Mucosa of gallbladder (tissue), 1 donor: Measurements from ENCODE around the gene C18orf63. TPM values are rescaled to one million over a fixed set of nuclear protein-coding genes. Genes with fewer than 3 reads are reported as not detected.
"Not testable (repeated sequence)": the region's sequence is repeated elsewhere in the genome, so short reads cannot be mapped to it uniquely, and the experiment has no call there.

Source experiments
- DNase-seq: peaks from one replicate; pipeline ENCODE4 v3.0.0-alpha.2; 2020; ENCODE audit warnings: low spot score
- total RNA-seq: library from RNA; stranded (reverse); gene quantifications from one replicate; pipeline ENCODE4 v1.2.1, GENCODE V29; 2021
- donor health status: DM: no; HTN: no; CAD: no.

C18orf63 gene
- total RNA-seq = not detected

DNA sequence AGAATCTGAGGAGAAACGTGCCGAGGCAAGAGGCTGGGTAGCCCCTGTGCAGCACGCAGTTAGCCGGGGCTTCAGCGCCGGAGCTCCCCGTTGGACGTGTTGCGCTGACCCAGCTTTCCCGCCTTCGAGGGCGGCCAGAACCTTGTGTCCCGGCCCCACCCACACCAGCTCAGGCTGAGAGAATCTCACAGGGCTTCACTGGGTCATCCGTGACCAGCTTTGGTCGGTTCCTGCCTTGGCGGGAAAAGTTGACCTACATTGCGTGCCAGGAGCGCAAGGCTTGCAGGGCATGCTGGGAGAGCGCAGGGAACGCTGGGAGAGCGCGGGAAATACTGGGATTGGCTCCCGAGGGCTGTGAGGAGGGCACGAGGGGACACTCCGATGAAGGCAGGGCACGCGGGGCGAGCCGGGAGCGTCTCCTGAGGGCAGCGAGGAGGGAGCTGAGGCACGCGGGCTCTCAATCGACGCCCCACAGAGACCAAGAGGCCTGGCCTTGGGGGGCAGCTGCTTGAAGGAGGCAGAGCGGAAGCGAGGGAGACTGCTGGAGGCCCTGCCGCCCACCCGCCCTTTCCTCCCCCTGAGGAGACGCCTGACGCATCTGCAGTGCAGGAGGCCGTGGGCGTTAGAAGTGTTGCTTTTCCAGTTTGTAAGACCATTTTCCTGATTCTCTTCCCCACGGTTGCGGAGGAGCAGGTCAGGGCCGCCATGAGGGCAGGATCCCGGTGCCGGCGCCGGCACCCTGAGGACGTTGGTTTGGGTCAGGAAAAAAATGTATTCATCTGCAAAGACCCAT is at the start of gene C18orf63:
Gene C18orf63 (plus strand): TSS at position 376 of the 793 bp plus-strand sequence. CDS start 2,027 bp downstream, outside the sequence.
- no peak for DNase-seq

GRCh38 chr18:74266161-74266560 is 49.5 kb upstream of the C18orf63 start:
- DNase-seq = no peak

DNA sequence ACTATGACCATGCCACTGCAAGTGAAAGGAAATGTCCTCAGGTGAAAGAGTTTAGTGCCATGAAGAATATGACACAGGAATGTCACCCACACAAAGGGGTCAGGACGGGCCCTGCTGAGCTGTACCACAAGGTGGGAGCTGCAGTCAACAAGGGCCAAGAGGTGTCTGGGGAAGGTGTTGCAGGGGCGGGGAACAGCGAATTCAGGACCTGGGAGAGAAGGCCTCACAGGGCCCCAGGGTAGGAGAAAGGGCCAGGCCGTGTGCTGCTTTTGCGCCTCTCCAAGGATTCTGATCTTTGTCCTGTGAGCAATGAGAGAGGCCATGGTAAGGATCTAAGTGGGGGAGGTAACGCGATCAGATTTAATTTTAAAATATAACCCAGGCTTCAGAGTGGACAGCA is 47.5 kb upstream of the C18orf63 start:
- DNase-seq = no peak

DNA sequence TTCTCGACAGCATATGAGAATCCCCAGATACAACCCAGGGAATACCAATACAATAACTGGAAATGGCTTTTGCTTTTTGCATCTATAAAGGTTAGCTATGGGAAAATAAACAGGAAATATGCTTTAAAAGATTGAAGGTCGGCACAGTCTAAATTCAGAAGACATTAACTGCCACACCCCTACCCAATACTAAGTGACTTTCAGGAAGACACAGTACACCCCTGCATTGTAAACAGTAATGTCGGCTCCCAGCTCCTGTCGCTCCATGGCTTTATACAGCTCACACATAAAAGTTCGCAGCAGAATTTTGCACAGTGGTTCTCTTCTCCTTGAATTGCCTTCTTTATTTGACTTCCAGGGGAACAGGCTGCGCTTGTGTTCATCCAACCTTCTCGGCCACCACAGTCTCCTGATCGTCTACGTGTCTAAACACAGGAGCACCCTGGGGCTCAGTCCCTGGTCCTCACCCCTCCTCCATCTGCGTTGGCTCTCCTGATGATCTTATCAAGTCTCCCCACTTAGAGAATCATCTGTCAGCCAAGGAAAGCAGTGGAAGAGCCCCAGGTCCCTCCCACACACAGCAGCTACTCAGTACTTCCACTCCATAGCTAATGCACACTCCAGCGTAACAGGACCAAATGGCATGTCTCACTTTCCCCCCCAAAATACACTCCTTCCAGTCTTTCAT is 46.6 kb upstream of the C18orf63 start:
- DNase-seq = no peak

- no peak for DNase-seq
Observed at GRCh38 chr18:74271635-74272034, 44.0 kb upstream of the C18orf63 start.

GRCh38 chr18:74273394-74273793 is 42.2 kb upstream of the C18orf63 start:
- DNase-seq = no peak

- no peak for DNase-seq
Observed at GRCh38 chr18:74274700-74275099, 40.9 kb upstream of the C18orf63 start.

DNA sequence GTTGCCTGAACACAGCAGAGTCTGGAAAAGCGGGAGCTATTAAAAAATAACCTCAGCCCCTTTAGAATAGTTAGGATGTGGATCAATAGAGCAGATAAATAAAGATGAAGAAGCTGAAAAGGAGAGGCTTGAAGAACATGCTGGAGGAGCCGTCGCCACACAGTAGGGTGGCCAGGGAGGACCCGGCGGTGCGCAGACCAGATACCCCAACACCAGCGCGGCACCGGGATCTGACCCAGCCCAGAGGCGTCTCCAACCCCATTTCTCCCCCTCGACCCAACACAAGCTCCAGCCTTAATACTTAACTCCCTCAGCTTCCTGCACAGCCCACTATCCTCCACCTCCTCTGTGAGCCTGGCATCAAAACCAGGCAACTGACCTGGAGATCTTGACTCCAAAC is 39.9 kb upstream of the C18orf63 start:
- DNase-seq = no peak

DNA sequence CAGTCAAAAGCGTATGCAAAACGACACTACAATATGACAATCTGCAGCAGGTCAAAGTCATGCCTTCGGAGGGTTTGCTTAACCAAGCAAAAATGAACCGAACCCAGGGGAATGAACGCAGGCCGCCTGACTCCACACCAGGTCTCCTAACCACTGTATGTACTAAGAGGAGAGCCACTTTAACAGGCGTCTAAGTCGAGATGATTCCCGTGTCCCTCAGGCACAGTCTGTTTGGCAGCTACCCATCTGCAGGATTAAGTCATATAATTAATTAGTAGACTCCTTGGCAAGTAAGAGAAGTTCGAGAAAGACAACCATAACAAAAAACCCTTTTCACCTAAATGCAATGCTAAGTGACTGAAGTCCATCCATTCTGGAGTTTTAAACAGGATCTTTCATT is 39.0 kb upstream of the C18orf63 start:
- DNase-seq = no peak

GRCh38 chr18:74277296-74277695 is 38.3 kb upstream of the C18orf63 start:
- no peak for DNase-seq

DNA sequence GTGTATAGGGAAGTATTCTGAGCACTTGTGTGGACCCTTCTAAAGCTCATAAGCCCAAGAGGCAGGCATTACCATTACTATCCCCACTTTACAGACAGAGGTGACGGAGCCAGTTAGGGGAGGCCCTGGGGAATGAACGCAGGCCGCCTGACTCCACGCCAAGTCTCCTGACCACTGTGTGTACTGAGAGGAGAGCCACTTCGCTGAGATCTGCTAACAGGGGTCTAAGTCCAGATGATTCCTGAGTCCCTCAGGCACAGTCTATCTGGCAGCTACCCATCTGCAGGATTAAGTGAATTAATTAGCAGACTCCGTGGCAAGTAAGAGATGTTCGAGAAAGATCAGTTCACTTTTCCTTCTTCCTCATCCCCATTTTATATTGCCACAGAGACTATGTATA is 37.6 kb upstream of the C18orf63 start:
- peak; percentile 69 for DNase-seq

- no peak for DNase-seq
Observed at GRCh38 chr18:74278983-74279382, 36.7 kb upstream of the C18orf63 start.

- no peak for DNase-seq
Observed at GRCh38 chr18:74281011-74281979, 34.3 kb upstream of the C18orf63 start.

GRCh38 chr18:74281980-74282754 is 33.5 kb upstream of the C18orf63 start:
- DNase-seq = no peak

- DNase-seq = no peak
Observed at GRCh38 chr18:74282755-74283554, 32.7 kb upstream of the C18orf63 start.

- DNase-seq = no peak
Observed at GRCh38 chr18:74283646-74284045, 32.0 kb upstream of the C18orf63 start.

DNA sequence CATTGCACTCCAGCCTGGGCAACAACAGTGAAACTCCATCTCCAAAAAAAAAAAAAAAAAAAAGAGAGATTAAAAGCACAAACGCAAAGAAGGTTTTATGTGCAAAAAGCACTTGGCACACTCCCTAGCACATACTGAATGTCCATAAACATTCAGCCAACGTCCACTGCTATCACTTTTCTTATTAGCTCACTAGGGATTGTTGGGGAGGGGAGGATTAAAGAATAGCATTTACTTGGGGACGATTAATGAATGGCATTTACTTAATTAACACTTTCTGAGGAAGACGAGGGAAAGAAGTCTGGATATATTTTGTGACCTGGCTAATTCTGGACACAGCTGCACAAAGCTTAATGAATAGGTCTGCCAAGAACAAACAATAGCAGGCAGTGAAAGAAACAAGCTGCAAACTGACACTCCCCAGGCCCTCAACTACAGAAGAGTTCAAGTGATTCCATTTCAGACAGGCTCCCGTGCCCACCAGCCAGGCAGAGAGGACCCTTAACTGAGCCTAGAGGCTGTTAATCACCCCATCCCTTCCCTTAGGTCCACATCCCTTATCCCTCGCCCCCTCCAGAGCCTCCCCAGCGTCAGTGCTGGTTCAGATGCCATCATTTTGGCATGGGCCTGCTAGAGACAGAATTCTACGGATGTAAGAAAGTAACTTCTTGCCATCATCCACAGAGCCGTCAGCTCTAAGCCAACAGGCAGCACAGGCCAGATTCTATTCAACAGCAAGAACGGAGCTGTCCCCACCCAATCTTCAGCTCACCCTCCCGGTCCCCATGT is 31.3 kb upstream of the C18orf63 start:
- DNase-seq = no peak

GRCh38 chr18:74284980-74285355 is 30.7 kb upstream of the C18orf63 start:
- no peak for DNase-seq

- not testable (repeated sequence) for DNase-seq
Observed at GRCh38 chr18:74285583-74285982, 30.1 kb upstream of the C18orf63 start.
